HTR-8/SVneo (cell line): ENCODE results near the gene CHMP5.

Source experiments
- DNase-seq: peaks from one replicate; pipeline ENCODE4 v3.0.0; 2011; ENCODE audit warnings: low spot score, mixed read lengths; ENCODE audit not compliant: insufficient read length
- FAIRE-seq: peaks from 2 replicates; lab custom pipeline; 2011; peaks lifted over from hg19 to GRCh38; lab: Jason Lieb, UNC

Gene CHMP5

DNA sequence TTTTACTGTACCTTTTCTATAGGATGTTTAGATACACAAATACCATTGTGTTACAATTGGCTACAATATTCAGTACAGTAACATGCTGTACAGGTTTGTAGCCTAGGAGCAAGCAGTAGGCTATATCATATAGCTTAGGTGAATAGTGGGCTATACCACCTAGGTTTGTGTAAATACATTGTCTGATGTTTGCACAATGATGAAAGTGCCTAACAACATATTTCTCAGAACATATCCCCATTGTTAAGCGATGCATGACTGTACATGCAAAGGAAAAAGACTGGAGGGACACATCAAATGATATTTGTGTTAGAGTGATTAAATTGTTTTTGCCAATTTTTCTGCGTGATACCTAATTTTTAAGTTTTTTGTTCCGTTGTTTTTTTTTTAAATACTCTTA lies 5.3 kb downstream of the CHMP5 start:
- FAIRE-seq, result no peak
- DNase-seq, result no peak

DNA sequence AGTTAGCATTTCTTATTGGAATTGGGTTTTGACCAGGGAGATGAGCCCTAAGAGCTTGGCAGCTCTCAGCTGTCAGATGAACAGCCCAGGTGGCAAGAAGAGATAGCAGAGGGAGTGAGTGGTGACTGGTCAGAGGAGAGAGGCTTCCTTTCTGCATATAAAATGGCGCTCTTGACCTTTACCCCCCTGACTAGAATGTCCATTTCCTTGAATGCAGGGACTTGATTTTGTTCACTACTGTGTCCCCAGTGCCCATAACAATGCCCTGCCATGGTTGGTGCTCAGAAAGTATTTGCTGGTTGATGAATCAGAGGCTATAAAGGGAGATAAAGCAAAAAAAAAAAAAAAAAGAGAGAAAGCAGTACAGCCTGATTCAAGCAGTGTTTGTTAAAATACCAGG lies 7.2 kb downstream of the CHMP5 start:
- DNase-seq, result no peak
- FAIRE-seq, result no peak

DNA sequence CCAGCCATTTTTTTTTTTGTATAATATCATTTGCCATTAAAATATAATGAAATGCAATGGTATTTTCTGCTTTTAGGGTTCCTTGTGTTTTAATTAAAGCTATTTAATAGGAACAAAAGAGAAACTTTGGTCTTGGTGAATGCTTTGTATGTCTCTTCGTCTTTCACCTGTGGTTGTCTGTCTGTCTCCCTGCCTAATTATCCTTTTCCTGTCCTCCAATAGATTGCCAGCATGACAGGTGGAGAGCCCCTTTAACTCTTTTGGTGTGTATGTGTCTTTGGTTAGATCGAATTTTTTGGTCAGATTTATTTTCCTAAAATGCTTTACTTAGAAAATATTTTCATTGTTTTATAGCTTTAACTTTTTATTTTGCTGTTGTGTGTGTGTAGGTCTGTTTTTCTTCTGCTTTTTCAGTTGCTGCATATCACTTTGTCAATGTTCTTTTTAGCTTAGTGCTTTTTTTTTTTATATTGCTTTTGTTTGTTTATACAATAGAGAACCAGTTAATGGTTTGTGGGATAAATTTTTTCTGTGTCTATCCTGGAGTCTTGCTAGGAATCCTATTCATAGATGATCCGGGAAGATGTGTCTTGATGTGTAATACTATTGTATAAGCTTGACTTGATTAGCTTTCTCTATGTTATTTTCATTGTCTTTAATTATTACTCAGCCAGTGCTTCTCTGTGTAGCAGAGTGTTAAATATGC lies 8.6 kb downstream of the CHMP5 start:
- DNase-seq, result no peak
- no peak for FAIRE-seq

DNA sequence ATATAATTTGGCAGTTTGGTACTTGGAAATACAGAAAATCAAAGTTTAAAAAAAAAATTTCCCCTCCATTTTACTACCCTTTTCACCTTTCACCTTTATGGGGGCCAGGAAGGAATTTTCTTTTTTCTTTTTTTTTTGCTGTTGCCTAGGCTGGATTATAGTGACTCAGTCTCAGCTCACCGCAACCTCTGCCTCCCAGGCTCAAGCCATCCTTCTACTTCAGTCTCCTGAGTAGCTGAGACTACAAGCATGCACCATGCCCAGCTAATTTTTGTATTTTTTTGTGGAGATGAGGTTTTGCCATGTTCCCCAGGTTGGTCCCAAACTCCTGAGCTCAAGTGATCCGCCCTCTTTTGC lies 9.1 kb downstream of the CHMP5 start:
- FAIRE-seq (no peak), DNase-seq (no peak)

DNA sequence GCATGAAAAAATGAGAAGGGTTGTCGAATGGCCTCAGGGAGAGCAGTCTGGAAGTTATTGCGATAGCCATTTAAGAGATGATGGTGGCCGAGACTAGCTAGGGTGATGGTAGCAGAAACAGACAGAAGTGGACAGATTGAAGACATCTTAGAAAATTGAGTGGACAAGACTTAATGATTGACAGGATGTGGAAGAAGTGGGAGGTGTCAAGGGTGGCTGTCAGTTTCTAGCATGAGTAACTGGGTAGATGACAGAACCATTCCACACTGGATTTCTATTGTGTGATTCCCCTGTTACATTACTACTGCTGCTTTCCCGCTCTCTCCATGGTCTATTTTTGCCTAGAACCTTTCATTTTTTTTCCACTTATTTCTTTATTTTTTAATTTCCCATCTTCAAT lies 12.6 kb downstream of the CHMP5 start:
- no peak for DNase-seq
- no peak for FAIRE-seq

DNA sequence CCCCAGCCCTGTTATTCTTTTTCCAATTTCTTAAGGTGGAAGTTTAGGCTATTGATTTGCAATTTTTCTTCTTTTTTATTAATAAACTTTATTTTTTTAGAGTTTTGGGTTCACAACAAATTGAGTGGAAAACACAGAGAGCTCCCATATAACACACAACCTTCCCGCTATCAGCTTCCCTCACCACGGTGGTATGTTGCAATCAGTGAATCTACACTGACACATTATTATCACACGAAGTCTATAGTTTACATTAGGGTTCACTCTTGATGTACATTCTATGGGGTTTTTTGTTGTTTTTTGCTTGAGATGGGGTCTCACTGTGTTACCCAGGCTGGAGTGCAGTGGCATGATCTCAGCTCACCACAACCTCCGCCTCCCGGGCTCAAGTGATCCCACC lies 20.7 kb downstream of the CHMP5 start:
- no peak for FAIRE-seq
- DNase-seq, result no peak

DNA sequence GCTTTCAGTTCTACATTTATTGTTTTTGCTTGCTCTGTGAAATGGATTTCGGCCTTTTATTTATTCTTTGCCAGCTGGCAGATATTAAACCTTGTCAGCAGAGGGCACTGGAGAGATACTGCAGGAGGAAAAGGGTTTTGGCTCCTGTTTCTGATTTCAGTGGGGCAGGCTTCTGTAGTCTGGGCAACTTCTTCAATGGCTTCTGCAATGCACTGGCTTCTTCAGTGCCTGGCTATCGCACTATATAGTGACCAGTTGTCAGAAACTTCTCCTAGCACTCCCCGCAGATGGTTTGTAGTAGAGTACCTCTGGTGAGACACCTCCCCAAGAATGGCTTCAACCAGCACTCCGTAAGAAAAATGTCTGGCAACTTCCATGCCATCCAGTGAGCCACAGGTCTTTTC lies 22.2 kb downstream of the CHMP5 start:
- FAIRE-seq (no peak), DNase-seq (peak; percentile 54)

DNA sequence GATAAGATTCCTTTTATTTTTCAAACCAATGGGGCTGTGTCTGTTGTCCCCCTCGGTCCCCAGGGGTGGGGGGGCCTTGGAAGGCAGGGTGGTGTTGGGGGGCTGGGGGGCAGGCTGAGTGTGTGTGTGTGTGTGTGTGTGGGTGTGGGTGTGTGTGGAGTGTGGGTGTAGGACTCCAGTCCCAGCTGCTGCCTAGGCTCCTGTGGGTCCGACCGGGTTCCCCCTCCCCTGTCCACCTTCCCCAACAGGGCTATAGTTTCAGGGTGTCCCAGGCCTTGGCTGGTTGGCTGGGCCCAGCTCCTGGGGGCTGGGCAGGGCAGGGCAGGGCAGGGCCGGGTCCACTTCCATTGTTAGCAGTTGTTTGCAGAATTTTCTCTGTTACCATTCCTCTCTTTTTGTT lies 23.4 kb downstream of the CHMP5 start:
- DNase-seq, result no peak

DNA sequence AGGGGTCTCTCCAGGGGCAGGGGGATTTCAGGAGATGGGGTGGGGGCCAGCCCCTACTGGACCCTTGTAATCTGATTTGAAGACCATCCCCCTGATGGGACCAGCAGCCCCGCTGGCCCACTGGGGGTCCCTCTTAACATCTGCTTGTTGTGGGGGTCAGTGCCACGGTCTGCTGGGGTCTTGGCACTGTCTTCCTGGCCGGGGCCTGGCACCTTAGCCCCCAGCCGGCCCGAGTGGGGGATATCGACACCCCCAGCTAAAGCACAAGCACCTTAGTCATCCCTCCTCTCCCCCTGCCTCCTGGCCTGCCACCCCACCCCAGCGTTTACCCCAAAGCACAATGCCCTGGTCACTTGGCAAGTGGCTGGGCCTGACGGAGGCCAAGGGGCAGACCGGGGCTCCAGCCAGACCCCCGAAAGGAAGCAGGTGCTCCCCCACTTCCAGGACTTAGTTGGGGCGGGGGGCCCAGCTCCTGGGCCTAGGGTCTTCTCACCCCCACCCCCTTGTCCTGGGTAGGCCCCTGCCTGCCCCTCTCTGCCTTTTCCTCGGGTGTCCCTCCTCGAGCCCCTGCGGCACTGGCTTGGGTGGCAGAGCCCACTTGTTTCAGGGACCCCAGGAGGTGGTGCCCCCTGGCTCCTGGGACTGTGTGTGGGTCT lies 24.1 kb downstream of the CHMP5 start:
- DNase-seq, result no peak

More for the DNA sequence above, 23.4 kb downstream of the CHMP5 start:
- FAIRE-seq, result no peak

DNA sequence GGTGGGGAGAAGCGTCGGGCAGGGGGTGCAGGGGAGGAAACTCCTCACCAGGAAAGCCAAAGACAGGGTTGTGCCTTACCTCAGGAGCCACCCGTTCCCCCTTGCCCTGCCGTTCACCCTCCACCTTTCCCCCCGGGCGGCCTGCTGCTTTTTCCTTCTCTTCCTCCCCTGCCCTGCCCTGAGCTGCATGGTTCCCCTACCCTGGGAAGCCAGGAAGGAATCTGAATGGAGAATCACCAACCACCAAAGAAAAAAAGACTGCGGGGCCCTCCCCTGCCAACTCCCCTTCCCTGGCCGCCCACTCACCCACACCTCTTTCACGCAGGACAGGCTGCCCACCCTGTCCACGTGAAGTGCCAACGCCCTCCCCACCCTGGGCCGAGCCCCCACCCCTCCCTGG lies 24.6 kb downstream of the CHMP5 start:
- DNase-seq (no peak), FAIRE-seq (no peak)

More for the DNA sequence above, 24.1 kb downstream of the CHMP5 start:
- no peak for FAIRE-seq

DNA sequence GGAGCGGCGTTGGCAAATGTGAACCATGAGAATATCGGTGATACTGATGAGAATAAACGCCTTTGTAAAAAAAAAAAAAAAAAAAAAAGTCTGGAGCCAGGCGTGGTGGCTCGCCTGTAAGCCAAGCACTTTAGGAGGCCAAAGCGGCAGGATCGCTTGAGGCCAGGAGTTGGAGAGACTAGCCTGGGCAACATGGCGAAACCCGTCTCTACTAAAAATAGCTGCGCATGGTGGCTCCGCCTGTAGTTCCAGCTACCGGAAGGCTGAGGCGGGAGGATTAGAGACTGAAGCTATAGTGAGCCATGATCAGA lies 25.0 kb downstream of the CHMP5 start:
- no peak for DNase-seq
- FAIRE-seq, result no peak

DNA sequence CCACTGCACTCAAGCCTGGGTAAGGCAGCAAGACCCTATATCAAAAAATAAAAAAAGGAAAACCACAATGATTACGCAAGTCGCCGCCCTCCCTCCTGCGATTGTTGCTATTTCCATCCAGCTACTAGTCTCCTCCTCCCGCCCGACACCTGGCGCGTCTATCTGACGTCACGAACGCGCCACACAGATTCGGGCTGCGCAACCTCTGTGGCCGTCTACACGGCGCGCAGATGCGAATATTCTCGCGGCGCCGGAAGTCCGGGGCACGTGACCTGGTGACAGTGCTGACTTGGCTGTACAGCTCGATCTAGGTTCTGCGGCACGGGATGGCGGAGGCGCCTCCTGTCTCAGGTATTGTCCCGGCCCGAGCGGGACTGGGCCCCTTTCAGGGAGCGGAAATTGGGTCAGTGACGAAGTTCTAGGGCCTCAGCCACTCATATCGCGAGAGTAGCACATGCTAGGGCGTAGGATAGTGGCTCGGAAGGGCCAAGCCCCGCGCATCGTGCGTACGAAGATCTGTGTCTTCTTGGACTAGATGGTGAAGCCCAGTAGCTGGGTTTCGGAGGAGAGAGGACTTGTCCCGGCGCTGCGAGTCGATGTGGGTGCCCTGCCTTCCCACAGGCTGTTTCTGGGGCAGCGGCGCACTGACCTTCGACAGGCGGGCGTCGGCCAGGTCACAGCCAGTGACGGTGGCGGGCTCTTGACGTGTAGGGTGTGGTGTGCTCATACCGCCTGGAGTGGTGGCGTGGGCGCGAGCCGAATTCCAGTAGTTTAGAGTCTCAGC lies 25.6 kb downstream of the CHMP5 start, which contains the start of gene NFX1:
TSS of gene NFX1 (plus strand) at position 270 of the 784 bp plus-strand sequence. CDS start at position 327, 57 bp downstream.
- FAIRE-seq, result peak; percentile 76
- DNase-seq, result peak; percentile 89

DNA sequence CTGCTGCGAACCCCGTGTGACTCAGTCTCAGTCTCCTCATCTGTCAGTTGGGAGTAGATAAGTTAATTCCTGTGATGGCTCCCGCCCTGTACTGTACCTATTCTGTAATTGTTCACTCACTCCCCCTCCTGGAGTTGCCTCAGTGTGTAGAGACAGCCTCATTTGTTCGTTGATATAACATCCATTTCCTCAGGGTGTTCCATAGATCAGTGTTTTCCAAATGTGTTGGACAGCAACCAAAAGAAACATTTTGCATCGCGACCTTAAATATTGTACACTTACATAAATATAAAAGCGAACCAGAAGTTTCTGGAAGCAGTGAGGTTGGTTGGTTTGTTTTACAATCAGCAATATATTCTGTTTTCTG lies 26.2 kb downstream of the CHMP5 start:
- no peak for DNase-seq
- no peak for FAIRE-seq

DNA sequence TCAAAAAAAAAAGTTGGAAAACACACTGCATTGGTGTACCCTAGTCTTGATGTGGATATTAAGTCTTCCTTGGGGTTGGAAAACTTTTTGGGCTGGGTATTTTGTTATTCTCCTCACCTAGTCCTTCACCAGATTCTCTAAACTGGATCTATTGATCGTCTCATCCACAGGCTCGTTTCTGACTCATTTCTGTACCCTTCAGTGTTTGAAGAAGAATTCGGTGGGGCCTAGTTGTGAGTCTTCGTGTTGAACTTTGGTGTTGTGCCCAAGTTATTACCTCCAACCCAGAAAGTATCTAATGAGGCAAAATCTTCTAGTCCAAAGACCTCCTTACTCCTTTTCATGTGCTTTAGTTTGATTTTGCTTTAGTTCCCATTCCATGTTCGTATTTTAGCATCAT lies 27.1 kb downstream of the CHMP5 start:
- FAIRE-seq, result no peak

DNA sequence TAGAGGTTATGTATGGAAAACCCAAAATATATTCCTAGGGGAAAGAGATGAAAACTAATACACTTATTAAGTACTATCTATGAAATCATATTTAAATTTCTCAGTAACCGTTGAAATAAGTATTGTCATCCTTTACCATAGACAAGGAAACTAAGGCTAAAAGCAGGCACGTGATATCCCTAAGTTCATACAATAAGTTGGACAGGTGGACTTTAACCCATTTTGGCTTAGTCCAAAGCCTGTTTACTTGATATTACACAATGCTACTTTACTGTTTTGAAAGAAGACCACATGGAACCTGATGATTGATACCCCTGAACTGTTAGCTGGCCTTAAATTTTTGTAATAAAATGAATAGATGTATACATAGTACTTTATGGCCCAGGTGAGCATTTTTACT lies 28.9 kb downstream of the CHMP5 start:
- no peak for DNase-seq
- FAIRE-seq, result no peak

More for the DNA sequence above, 27.1 kb downstream of the CHMP5 start:
- no peak for DNase-seq

DNA sequence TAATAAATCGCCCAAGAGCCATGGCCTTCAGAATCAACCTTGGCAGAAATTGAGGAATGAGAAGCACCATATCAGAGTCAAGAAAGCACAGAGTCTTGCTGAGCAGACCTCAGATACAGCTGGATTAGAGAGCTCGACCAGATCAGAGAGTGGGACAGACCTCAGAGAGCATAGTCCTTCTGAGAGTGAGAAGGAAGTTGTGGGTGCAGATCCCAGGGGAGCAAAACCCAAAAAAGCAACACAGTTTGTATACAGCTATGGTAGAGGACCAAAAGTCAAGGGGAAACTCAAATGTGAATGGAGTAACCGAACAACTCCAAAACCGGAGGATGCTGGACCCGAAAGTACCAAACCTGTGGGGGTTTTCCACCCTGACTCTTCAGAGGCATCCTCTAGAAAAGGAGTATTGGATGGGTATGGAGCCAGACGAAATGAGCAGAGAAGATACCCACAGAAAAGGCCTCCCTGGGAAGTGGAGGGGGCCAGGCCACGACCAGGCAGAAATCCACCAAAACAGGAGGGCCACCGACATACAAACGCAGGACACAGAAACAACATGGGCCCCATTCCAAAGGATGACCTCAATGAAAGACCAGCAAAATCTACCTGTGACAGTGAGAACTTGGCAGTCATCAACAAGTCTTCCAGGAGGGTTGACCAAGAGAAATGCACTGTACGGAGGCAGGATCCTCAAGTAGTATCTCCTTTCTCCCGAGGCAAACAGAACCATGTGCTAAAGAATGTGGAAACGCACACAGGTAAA lies 30.0 kb downstream of the CHMP5 start:
- no peak for FAIRE-seq
- DNase-seq, result no peak

DNA sequence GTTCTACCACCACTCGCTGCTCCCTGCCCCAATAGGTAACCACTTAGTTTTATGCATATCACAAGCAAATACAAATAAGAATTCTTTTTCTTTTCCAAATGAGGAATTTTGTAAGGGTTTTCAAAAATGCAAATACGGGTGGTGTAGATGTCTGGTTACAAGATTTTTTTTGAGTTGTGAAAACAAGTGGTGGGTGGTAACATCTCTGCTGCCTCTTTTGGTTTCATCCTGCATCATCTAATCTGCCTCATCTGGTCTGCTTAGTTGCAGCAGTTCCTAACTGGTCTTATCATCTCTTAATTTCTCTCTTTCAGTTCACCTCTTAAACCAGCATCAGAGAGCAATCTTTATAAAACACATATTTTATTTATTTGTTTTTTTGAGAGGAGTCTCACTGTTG lies 30.7 kb downstream of the CHMP5 start:
- FAIRE-seq (no peak), DNase-seq (no peak)

DNA sequence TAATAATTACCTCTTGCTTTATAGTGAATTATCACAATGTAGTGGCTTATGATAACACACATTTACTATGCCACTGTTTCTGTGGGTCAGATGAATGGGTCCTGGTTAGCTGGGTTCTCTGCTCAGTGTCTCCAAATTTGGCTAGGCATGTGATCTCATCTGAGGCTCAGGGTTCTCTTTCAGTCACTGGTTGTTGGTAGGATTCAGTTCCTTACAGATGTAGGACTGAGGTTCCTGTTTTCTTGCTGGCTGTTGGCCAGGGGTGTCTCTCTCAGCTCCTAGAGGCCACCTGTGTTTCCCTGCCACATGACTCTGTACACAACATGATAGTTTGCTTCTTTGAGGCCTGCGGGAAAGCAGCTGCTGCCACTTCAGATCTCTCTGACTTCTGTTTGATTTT lies 32.6 kb downstream of the CHMP5 start:
- DNase-seq (no peak), FAIRE-seq (no peak)

DNA sequence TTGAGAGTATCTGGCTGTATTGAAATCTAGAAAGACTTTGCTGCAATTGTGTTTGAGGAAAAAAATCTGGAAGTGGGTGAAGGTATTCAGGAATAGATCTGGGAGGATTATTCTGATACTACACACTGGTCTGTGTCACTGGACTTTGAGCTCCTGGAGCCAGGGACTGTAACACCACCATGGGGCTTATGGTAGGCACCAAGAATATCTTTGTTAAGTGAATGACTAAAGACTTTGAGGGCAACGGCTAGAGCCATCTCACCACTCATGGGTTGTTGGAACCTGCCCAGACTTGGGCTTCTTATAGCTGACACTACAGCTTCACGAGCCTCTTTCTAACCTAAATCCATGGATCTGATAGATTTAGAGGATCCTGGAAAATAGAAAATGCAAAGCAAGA lies 35.7 kb downstream of the CHMP5 start:
- FAIRE-seq, result no peak
- no peak for DNase-seq

DNA sequence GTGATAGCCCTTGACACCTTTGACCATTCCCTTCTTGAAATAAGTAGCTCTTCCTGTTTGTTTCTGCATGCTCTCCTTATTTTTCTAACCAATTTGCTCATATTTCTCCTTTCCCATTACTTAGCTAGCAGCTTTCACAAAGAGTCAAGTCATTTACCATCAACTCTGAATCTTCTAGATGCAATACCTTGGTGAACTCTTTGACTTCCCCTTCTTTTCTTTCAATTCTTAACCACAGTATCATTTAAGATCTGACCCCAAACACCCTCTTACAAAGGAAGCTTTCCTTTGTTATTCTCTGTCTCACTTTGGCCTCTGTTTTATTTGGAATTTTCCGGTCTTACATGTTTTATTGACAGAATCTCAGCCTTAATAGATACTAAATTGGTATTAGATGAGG lies 39.5 kb downstream of the CHMP5 start:
- no peak for FAIRE-seq
- no peak for DNase-seq

DNA sequence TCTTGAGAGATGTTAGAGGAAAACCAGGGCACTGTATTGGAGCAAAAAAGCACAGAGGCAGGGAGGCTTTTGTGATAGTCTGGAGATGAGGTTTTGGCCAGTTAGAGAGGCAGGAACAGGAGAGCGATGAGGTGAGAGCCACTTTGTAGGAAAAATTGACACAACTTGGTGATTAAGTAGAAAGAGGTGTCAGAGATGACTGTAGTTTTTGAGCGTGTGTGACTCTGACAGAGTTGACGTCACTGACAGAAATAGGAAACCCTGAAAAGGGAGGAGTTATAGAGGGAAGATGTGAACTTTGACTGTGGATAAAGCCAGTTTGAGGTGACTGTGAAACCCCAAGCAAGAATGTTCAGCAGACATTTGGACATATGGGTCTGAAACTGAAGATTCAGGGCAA lies 41.2 kb downstream of the CHMP5 start:
- DNase-seq (no peak), FAIRE-seq (no peak)
